HG03060 (cell line): Measurements from ENCODE around the gene HPN.
"Not testable (repeated sequence)": the region's sequence is repeated elsewhere in the genome, so short reads cannot be mapped to it uniquely, and the experiment has no call there.

Experiments
- ATAC-seq: cut with Tn5 transposase; IDR thresholded peaks from one replicate; pipeline ENCODE4 v1.9.1; 2021; ENCODE audit warnings: low read depth, moderate number of reproducible peaks; ENCODE audit not compliant: unreplicated experiment

HPN gene

DNA sequence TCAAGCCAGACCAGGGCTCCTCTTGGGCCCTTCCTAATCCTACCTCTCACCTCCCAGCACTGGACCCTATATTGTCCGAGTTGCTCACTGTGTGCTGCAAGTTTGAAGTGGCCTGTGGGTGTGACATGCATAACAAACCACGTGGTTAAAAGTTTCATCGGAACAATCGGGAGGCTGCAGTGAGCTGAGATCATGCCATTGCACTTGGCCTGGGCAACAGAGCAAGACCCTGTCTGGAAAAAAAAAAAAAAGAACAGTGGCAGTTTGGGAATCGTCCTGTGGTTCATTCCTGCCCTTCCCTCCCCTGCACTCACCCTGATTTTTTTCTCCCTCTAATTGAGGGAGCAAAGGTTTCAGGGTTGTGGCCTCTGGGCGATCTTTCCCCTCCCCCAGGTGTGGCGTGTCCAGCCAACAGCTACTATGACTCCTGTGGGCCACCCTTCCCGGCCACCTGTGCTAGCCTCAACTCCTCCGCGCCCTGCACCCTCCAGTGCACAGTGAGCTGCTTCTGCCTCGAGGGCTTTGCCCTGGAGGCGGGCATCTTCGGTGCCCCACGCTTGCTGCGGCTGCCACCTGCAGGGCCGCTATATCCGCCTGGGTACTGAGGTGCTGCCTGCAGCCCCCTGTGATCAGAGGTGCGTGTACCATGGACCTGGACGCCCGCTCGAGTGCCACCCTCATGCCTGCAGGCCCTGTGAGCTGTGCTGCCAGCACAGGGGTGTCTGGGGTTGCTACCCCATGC, 57.8 kb downstream of the HPN start:
- no peak for ATAC-seq

DNA sequence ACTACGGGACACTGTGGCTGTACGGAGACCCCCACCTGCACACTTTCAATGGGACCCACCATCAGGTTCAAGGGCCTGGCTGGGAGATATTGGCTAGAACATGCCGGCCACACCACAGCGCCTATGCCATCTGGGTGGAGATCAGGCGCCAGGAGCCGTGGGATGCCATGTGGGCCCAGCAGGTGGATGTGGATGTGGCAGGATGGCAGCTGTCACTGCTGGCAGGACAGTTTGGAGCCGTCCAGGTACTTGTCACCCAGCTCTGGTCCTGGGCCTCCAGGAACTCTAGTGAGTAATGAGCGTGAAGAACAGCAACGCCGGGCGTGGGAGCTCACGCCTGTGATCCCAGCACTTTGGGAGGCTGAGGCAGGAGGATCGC, 58.4 kb downstream of the HPN start:
- no peak for ATAC-seq

DNA sequence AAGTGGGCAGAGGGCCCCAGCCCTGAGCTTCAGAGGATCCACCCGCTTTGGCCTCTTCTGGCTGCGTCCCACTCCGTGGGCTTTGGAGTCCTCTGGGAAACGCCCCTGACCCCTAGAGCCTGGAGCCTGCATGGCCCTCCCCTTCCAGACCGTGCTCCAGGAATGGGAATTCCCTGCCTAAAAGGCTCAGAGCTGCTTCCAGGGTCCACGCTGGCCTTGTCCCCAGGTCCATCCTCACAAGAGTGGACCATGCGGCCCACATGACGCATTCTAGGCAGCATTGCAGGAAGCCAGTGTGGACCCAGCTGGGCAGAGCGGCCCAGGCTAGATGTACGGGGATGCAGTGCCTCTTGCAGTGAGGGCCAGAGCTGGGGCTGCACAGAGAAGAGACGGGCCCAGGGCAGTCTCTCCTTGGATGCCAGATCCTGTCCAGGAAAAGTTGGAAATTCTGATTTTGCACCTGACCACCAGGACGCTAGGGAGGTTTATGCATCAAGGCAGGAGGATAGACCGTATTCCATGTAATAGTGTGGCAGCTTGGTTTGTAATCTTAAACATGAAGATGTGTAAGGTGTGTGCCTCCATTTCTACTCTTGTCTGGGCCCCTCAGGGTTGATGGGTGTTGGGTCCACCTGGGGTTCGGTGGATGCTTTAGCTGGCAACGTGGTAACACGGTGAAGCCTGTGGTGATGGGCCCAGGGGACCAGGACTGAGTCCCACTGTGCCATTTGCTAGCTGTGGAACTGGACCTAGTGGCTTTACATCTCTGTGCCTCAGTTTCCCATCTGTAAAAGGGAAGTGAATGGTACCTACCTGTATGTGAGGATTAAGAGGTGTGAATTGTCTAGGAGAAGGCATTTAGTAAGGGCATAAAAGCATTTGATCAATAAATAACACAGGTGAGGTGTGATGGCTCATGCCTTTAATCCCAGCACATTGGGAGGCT, 59.3 kb downstream of the HPN start:
- no peak for ATAC-seq

DNA sequence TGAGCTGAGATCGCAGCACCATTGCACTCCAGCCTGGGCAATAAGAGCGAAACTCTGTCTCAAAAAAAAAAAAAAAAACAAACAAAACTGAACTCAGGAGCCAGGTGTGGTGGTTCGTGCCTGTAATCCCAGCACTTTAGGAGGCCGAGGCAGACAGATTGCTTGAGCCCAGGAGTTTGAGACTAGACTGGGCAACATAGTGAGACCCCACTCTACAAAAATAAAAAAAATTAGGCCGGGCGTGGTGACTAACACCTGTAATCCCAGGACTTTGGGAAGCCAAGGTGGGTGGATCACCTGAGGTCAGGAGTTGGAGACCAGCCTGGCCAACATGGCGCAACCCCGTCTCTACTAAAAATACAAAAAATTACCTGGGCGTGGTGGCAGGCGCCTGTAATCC, 60.4 kb downstream of the HPN start:
- ATAC-seq = not testable (repeated sequence)

DNA sequence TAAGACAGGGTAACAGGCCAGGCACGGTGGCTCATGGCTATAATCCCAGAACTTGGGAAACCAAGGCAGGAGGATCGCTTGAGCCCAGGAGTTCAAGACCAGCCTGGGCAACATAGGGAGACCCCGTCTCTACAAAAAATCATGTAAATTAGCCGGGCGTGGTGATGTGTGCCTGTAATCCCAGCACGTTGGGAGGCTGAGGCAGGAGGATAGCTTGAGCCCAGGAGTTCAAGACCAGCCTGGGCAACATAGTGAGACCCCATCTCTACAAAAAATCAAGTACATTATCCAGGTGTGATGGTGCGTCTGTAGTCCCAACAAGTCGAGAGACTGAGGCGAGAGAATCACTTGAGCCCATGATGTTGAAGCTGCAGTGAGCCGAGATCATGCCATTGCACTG, 62.1 kb downstream of the HPN start:
- not testable (repeated sequence) for ATAC-seq

DNA sequence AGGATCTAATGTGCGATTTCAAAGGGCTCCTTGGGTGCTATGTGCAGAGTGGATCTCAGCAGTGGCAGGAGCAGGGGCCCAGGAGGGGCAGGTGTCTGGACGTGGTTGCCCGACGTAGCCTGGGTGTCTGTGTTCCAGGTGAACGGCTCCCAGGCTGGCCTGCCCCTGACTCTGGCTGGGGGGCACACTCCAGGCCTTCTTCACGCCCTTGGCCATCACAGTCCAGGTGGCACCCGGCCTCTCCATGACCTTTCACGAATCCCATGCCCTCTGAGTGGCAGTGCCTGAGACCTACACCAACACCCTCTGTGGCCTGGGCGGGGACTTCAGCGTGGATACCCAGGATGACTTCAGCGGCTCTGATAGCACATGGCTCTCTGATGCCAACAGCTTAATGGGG, 62.8 kb downstream of the HPN start:
- no peak for ATAC-seq

DNA sequence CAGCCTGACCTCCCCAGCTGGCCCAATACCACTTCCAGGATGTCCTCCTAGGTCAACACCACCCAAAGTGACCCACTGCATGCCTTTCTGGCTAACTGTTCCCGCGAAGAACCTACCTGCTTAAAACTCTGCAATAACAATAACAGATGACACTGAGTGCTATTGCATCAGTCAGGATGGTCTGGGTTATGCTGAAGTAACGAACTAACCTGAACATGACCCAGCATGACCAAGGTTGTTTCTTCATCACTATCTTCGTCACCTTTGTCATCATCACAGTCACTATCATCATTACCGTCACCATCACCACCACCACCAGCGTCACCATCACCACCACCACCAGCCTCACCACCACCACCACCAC, 63.5 kb downstream of the HPN start:
- no peak for ATAC-seq

DNA sequence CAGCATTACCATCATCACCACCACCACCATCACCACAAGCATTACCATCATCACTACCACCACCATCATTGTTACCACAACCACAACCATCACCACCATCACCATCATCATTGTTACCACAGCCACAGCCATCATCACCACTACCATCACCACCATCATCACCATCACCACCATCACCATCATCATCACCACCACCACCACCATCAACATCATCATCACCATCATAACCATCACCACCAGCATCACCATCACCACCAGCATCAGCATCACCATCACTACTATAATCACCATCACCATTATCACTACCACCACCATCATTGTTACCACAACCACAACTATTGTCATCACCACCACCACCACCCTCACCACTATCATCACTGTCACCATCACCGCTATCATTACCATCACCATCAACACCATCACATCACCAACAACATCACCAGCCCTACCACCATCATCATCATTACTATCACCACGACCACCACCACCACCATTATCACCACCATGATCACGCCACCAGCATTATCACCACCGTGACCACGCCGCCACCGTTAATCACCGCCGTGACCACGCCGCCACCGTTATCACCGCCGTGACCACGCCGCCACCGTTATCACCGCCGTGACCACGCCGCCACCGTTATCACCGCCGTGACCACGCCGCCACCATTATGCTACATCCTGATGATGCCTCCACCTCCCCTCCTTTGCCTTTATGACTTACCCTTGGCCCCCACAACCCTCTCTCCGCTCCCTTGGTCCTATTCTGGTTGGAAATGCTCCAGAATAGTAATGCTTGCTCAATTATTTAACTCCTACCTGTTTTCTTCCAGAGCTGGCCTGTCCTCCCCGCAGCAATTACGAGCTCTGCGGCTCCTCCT, 64.1 kb downstream of the HPN start:
- no peak for ATAC-seq

DNA sequence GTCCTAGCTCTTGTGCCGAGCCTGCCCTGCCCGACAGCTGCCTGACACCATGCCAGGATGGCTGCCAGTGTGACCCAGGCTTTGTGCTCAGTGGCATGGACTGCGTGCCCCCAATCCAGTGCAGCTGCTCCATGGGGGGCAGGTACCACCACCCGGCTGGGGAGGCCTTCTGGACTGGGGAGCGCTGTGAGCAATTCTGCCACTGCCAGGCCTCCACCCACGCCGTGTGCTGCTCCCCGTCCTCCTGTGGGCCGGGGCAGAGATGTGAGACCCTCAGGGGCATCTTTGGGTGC, 64.7 kb downstream of the HPN start:
- no peak for ATAC-seq

DNA sequence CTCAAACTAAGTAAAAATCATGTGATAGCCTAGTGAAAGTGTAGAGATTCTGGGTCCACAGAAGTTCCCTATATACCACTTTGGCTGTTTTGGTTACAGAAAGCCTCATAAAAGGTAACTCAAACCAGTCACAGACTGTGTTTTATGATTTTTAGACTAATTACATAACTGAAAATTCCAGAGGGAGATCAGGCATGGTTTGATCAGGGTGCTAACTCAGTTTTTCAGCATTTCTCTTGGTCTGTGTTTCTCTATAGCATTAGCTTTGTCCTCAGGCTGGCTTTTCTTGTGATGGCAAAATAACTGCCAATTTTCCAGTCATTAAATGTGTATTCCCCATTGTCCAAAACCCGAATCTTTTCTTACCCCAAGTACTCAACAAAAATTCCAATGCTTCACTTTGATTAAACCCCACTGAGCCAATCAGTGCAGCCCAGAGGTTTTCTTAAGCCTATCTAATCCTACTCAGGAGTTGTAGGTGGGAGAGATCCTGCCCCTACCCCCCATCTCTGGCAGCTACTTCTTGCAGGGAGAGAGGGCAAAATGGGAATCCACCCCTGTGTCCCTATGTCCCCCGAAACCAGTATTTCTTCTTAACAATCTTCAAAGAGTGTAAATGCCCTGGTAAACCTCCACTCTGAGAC, 65.5 kb downstream of the HPN start:
- no peak for ATAC-seq

DNA sequence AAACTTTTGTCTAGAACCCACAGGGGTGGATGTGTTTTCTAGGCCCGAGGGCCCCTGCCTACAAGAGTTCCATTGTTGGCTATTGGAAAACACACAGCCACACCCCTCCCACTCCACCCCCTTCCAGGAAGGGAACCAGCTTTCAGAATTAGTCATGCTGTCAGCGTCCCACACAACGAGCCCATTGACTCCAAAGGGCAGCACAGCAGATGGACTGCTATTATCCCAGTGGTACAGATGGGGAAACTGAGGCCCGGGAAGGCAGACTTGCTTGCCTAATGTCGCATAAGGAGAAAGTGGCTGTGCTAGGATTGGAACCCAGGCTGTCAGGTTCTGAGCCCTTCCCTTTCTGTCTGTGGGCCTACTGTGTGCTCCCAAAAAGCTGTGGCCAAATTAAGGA, 66.0 kb downstream of the HPN start:
- ATAC-seq = no peak

DNA sequence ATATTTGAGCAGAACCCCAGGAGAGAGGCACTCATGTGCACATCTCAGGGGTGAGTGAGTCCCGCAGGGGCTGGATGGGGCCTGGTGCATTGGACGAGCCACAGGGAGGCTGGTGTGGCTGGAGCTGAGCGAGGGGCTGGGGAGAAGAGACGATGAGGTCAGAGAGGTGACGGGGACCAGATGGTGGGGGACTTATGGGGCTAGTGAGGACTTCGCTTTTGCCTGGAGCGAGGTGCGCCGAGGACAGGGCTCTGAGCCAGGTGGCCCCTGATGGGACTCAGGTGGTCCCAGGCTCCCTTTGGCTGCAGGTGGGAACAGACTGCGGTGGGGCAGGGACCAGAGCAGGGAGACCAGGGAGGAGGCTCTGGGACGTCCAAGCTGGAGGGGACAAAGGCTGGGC, 67.2 kb downstream of the HPN start:
- ATAC-seq = no peak

DNA sequence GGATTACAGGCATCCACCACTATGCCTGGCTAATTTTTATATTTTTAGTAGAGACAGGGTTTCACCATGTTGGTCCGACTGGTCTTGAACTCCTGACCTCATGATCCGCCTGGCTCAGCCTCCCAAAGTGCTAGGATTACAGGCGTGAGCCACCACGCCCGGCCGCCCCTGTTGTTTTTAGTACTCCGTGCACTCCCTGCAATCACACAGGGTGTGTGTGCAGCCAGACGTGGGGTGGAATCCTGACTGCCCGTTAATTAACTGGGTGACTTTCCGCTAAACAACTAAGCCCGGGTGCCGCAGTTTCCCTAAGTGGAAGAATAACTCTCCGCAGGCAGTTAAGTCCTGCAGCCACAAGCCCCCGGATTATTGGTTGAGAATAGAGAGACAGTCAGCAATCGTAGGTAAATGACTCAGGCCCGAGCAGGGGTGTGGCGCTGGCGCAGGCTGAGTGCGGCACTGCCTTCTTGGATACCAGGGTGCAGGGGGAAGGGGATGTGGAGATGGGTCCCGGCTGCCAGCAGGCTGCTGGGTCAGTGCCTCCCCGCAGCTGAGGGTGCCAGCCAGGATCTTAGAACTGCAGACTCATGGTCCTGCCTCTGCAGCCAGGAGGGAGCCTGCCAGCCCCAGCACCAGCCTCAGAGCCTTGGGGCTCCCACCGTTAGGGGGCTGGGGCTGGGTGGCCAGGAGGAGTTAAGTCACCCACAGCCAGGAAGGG, 68.0 kb downstream of the HPN start:
- ATAC-seq = no peak

DNA sequence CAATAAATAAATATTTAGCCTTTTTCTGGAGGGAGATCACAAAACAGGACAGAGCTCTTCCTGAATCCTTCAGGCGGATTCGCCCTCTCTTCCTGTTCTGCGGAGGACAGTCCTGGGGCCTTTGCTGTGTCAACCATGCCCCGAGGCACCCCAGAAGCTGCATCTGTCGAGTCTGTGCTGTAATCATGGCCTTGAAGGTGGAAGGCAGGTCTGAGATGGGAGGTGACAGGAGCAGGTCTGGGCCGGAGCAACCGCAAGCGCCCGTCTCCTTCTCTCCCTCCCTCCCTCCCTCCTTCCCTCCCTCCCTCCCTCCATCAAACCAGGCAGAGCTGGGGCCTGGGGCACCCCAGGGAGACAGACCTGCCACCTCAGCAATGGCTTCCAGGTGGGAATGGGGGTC, 69.5 kb downstream of the HPN start:
- ATAC-seq = no peak

DNA sequence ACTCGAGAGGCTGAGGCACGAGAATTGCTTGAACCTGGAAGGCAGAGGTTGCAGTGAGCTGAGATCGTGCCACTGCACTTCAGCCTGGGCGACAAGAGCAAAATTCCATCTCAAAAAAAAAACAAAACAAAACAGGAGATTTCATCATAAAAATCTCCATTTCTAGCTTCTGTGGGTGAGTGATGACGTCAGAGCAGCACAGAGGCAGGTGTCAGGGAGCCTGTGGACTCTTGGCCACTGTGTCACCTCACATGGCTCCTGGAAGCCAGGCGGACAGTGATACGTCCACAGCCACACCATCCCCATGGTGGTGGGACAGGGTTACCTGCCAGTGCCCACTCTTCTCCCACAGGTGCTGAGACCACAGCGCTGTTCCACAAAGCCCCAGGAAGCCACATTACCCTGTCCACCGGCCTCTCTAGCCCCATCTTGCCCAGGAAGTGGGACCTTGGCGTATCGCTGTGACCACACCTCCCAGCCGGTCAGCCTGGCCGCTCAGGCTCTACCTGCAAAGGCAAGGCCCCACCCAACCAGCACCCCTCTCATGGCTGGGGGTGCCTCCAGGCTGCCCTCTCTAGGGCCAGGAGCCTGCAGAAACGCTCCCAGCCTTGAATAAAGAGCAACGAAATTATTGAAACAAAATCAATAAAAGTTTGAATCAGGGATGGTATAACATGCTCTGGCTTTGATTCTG, 71.6 kb downstream of the HPN start:
- ATAC-seq = no peak

DNA sequence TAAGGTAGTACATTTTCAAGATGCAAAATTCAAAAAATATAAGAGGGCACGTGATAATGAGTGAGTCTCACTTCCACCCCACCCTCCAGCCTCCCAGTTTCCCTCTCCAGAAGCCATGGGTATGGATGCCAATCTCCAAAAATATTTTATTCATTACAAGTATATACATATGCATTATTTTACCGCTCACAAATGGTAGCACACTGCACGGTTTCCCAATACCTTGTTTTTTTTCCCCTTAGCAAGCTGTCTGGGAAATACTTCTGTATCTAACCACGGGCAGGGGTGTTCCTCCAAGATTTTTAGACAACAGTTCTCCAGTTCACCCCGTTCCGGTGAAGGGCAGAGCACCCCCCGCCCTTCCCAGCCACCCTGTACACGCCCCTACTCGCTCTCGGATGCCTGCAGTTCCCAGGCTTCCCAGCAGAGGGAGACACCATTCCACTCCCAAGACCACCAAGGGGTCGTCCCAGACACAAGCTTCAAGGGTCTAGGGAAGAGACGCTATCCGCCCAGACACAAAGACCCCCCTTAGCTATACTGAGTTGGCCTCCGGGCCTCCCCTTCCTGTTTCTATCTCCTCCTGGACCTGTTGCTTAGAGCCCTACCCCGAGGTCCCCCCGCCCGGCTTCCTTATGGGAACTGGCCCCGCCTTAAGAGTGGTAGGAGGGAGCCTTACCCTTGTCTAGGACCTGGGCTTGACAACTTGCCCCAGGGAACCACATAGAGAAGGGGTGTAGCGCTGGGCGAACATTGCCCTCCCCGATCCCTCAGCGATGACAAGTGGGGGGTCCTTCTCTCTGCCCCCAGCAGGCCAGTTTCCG, 73.0 kb downstream of the HPN start:
- no peak for ATAC-seq

DNA sequence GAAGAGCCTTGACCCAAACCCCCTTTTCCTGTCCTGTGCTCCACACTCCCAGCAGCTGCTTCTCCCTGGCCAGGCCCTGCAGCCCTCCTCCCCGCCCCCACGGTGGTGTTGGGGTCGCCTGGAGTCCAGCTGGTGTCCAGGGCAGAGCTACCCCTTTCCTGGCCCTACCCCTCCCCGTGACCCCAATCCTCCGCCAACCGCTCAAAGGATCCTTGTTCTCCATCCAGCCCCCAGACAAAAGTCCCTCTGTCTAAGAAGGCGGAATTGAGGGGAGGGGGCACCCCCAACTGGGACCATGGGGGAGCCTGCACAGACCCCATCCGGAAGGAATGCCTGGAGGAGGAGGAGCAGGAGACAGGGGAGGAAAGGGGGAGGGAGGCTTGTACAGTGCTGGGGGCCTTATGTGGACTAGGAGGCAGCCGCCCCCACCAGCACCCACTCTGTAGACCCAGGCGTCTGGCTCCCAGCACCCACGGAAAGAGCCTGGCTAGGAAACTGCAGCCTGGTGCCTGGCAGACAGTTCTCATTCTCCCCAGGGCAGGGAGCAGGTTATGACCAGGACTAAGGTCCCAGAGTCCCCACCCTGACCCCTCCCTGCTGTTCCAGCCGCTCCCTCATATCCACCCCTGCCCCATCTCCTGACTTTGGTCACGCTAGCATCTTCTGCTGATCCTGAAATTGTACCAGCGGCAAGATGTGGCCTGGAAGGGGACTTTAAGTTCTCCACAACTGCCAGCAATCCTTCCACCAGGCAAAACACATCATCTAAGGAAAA, 73.8 kb downstream of the HPN start, which contains the start of gene FXYD3:
Gene FXYD3, plus strand, starts transcription at position 647 of the 775 bp plus-strand sequence. CDS start 3,554 bp downstream, outside the sequence.
- no peak for ATAC-seq
